Measurements from ENCODE around the gene KRT20.

- TF ChIP-seq CTCF (IDR thresholded peaks at IDR 0.05; ENCODE audit: extremely low read depth in 1 of 2, insufficient read depth in 1 of 2, low read depth in 1 of 2, low read length in 2 of 2) (no peak), MAX (IDR thresholded peaks at IDR 0.05; ENCODE audit: insufficient read depth, insufficient read length) (no peak), POLR2A (IDR thresholded peaks at IDR 0.05; ENCODE audit: low read depth, low read length) (no peak)
Observed at GRCh38 chr17:40844671-40845107, 40.4 kb downstream of the KRT20 start.

Data from endothelial cell of umbilical vein (primary cell).